ENCODE results near the gene NEDD4L.

Gene NEDD4L

DNA sequence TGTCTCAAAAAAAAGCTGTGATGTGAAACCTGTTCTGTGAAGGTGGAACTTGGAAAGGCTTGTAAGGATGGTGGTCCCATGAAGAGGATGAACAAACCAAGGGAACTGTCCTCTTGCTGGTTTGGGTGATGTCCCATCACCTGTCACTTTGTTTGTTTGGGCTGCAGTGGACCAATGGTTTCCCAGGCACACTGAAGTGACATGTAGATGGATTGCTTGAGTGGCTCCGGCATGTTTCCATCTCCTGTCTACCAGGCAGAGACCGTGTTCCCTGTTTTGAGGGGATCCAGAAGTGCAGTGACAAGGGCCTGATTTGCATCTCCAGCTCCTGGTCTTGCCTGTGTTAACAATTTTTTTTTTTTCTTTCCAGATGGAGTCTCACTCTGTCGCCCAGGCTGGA, 8.9 kb downstream of the NEDD4L start:
- DNase-seq (ENCODE audit: low spot score) (no peak), FAIRE-seq (no peak)

DNA sequence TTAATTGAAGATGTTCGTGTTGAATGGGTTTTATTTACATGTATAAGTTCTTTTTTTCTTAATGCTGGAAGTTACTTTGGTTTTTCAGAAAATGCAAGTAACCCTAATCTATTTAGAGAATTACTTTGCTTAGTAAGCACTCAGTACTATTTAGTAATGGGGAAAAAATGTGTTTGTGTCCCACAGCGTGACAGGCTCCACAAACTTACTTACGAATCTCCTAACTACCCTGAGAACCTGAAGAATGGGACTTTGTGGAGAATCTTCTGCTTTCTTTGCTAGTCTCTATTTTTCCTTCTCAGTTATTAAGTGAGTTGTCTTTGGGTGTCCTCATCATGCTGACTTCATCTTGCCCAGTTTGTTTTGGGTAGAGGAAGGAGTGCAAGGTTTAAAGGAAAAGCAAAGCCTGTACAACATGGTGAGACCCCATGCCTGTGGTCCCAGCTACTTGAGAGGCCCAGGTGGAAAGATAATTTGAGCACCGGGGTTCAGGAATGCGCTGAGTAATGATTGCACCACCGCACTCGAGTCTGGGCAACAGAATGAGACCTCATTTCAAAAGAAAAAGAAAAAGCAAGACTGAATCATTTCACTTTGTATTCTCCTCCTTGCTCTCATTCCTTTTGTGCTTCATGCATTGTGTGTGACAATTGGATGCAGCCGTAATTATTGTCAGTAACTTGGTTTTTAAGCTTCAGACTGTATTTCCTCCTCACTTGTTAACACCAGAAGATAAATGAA, 10.2 kb downstream of the NEDD4L start:
- DNase-seq (ENCODE audit: low spot score) (peak; percentile 17), FAIRE-seq (no peak)

DNA sequence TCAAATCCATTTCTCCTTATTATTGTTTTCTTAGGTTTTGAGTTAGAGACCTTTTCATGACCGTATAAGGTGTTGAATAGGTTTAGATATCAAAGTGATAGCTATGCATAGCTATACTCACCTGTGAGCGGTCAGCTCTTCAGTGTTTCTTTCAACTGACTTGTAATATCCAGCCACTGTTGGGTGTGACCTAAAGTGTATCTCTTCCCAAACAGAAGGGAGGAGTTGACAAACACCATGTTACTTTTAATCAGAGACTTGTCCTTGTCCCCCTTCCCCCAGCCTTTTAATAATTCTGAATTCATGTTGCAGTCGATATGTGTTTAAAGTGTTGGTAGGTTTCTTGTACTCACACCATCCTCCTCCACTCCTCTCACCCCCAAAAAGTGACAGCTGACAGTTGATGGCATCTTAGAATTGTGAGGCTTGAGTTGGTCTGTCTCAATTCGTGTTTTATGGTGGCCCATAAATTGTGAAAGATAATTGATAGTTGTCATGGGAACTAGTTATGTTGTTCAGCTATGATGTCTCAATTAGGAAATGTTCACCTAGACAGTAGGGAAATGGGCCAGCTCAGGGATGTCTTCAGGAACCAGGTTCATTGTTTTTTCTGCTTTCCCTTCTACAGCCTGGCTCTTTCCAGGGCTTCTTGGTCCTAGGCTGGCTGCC, 12.0 kb downstream of the NEDD4L start:
- DNase-seq (ENCODE audit: low spot score) = no peak
- no peak for FAIRE-seq

DNA sequence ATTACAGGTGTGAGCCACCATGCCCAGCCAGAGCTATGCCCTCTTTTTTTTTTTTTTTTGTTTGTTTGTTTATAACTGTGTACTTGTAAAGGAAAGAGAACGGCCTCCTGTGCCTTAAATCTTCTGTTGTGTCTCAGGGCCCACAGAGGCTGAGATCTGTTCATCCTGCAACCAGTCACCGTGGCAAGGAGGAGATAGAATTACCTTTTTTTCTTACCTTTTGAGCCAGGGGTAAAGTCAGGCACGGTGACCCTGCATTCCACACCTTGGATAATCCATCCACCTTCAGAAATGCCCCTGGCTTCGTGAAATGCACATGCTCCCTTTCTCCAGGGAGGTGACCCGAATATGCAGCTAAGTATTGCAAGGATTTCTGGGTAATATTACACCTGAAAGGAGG, 12.8 kb downstream of the NEDD4L start:
- DNase-seq (ENCODE audit: low spot score) (no peak), FAIRE-seq (no peak)

DNA sequence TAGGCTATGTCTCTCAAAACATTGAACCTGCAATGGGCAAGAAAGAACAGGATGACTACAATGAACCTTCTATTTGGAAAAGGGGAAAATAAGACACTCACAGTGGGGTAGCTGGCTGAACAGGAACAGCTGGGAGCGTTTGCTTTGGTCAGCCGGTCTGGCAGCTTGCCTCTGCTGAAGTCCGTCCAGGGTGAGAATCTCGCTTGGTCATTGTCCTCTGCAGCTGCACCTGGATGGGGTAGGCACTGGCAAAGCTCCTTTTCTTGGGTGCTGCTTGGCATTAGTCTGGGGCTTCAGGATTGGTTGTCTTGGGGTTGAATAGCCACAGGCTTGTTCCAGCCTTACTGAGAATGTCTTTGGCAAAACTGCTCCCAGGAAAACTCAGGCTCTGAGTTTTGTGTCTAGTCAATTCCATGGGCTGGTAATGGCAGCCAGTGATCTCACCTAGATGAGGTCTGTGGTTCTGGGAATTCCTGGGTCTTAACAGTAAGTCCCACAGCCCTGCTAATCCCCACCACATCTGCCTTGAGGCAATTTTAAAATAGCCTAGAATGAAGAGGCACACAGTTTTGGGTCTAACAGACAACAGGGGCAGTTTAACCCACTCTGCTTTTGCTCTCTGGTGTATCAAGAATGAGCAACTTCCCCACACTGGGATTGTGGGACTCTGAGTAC, 13.4 kb downstream of the NEDD4L start:
- no peak for FAIRE-seq
- DNase-seq (ENCODE audit: low spot score) = no peak

DNA sequence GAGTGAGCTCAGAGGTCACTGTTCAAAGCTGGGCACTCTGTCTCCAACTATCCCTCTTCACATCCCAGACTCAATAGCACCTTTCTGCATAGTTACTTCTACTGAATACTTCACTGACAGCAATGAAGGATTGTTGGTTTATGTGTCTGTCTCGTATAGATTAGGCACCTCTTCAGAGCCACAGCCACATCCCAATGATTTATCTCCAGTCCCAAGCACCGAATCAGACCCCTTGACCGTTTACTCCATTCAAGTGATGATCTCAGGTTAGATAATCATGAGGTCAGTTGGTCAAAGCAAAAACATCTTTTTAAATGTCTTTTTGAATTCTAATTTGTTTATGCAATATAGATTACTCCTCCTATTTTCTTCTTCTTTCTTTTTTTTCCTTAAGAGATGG, 14.7 kb downstream of the NEDD4L start:
- DNase-seq (ENCODE audit: low spot score) (no peak), FAIRE-seq (no peak)

DNA sequence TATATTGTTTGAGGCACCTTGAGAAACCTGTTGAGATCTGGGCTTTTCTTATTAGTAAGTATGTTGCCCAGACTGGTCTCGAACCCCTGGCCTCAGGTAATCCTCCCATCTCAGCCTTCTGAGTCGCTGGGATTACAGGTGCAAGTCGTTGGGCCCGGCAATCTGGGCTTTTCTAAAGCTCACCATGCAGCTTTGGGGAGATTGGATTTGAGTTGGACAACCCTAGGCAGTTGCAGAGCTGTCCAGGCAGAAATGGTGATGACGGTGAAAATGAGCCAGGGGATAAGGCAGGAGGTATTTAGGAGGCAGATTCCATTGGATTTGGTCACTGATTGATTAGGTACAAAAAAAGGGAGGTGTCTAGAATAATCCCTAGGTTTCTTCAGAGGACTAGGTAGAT, 16.2 kb downstream of the NEDD4L start:
- no peak for DNase-seq (ENCODE audit: low spot score)
- no peak for FAIRE-seq

DNA sequence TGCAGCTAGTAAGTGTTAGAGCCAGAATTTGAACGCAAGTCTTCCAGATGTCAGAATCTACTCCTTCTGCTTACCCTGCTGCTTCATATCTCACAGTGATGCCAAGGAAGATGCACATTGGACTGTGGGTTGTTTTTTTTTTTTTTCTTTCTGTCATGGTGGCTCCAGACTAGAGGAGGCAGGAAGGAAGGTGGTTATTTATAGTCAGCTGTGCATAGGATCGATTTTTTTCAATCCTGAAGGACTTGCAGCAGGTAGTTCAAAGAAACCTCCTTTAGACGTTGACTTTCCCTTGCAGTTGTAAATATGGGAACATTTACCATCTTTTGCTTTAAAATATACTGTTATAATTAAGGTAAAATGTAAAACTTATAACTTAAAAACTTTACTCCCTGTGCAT, 17.3 kb downstream of the NEDD4L start:
- FAIRE-seq = no peak

DNA sequence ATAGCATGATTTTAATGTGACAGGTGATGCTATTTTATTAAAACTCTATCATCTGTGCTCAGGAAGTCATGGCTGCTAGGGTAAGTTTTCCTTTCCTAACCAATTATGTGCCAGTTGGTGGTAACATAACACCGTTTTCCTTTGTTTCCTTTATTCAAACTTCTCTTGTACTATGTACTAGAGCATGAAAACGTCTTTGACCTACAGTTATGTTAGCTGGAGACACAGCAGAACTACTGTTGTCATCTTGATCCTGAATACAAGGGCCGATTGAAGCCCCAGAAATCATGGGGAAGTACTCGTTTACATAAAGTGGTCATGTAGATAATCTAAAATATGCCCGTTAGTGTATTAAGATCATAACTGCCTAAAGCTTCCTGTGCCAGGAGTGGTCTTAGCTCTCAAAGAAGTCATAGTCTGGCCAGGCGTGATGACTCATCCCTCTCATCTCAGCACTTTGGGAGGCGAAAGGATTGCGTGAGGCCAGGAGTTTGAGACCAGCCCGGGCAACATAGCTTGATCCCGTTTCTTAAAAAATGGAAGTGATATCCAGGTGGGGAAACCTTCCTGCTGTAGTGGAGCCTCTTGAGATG, 20.5 kb downstream of the NEDD4L start:
- FAIRE-seq = no peak
- no peak for DNase-seq (ENCODE audit: low spot score)

More for the DNA sequence above, 17.3 kb downstream of the NEDD4L start:
- DNase-seq (ENCODE audit: low spot score) = no peak

DNA sequence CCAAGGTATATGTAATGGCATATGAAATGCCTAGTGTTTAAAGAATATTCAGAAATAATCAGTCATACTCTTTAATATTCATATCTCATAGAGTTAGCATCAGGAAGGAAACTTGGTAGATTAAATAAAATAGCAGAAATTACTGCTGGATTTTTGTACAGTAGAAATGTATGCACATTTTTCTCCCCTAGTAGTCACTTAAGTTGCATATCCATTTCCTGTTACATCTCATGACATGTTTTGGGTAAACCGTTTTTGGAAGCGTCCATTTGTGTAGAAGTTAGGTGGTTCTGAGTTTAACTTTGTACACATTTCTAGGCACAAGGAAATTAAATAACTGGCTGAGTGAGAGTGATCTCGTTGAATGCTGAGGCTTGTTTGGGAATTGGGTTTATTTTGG, 21.9 kb downstream of the NEDD4L start:
- DNase-seq (ENCODE audit: low spot score) = no peak
- no peak for FAIRE-seq

DNA sequence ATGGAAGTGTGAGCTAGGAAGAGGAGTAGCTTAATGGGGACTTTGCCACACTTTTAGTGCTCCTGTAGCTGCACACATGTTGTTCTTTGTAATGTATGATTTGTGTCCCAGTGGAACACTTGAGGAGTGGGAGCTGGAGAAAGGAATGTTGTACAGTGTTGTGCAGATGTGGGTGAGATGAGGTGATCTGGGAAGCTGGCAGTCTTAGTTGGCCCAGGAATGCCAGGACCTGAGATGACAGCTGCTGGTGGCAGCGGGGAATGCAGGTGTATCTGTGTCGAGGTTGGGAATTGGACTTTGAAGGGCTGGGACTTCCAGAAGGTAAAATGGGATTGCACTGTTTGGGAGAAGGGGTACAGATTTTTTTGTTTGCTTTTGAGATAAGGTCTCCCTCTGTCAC, 23.6 kb downstream of the NEDD4L start:
- FAIRE-seq = no peak
- no peak for DNase-seq (ENCODE audit: low spot score)

DNA sequence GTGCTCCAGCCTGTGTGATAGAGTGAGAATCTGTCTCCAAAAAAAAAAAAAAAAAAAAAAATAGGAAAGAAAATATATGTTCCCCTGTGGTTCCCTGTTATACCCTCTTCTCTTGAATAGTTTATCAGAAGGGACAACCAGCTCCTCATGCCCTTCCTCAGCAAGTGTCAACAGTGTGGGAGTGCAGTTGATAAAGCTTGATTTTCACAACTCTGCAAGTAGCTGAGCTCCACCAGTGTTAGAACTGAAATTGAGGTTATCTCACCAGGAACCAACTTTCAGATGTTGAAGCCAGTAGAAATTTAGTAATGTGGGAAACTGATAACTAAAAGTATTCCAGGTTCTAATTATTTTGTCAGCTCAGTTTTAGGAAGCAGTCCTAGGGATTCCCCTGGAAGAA, 25.1 kb downstream of the NEDD4L start:
- DNase-seq (ENCODE audit: low spot score) (no peak), FAIRE-seq (no peak)

DNA sequence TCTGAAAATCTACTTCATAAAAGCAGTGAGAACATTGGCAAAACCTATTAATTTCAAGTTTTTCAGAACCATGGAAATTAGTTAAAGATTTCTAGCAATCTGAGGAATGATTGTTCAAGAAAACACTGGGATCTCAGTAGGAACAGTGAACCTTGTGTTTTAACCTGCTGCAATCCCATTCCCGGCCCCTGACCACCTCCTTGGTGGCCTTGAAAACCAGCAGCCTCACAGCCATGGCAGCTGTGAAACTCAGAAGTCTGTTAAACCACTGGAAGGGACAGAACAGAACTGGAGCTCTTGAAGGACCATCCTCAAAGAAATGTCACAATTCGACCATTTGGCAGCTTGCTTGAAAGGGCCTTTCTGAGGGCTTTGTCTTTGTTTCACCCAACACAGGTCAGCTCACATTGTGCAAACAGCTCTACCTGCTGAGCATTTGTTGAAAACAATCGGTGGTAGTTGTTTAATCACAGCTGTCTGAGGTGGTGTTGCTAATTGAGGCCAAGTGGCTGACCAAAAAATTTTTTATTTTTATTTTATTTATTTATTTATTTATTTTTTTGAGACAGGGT, 25.8 kb downstream of the NEDD4L start:
- no peak for DNase-seq (ENCODE audit: low spot score)
- FAIRE-seq = no peak

DNA sequence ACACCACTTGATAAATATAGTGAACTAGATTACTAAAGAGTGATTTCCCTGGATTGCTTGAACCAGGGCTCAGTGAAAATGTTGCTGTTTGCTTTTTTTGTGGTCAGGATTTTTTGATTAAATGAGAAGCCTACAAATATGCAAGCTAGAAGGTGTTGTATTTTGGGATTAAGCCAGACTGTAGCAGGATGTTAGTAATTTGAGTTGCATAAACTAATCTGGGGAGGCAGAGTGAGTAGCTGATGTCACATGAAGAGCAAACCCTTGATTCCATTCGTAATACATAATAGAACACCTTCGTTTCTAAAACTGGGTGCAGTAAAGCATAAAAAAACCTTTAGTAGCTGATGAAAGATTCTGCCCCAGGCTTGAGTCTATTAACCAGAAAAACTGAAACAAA, 32.0 kb downstream of the NEDD4L start:
- no peak for FAIRE-seq
- no peak for DNase-seq (ENCODE audit: low spot score)

DNA sequence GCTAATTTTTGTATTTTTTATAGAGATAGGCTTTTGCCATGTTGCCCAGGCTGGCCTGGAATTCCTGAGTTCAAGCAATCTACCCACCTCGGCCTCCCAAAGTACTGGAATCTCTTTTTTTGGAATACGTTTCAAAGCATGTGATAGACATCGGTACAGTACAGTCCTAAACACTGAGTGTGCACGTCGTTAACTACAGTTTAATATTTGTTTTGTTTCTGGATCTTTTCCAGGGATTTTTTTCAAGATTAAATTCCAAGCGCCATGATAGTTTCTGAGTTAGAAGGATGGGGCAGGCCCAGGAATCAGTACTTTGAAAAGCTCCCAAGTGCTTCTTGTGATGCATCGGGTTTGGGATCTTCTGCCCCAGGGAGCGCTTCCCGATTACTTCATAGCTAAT, 33.3 kb downstream of the NEDD4L start:
- FAIRE-seq = no peak

DNA sequence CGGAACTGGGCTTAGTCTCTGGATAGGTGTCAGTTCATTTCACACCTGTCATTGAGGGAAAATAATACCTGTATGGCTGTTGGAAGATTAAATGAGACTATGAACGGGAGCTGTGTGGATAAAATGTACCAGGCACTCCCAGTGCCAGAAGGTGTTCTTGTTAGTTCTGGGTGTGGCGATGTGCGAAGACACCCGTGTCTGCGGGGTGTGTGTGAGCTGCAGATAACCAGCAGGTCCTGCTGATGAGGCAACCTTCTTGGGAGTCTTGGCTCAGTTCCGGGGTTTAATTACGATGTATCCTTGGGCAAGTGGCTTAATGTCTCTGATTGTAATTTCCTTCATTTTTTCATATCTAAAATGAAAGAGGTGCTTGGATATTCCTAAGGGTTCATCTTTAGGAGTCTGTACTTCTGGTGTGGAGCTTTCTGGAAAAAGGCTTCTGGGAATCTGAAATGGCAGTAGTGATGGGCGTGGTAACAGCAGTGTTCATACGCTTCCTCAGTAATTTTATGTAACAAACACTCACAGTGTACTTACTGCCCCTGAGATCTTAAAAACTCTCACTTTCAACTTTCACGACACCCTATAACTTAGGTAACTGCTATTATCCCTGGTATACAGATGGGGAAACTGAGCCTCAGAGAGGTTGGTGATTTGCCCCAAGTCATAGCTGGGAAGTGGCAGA, 35.0 kb downstream of the NEDD4L start:
- DNase-seq (ENCODE audit: low spot score) = no peak
- no peak for FAIRE-seq

More for the DNA sequence above, 33.3 kb downstream of the NEDD4L start:
- DNase-seq (ENCODE audit: low spot score) = no peak

DNA sequence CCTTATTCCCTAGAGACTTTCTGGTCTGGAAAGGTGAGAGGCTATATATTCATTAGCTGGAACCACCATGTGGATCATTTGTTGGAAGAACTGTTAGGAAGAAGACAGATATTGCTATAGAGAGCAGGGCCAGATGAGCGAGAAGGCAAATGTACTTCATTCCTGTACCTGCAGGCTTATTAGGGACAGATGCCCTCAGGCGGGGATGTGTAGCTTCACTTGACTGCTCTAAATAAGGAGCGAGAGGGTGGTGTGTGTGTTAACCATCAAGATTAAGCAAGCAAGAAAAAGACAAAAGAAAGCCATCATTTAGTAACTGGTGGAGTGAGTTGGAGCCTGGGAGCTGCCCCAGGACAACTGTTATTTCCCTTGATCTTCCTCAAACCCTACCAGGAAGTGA, 36.4 kb downstream of the NEDD4L start:
- no peak for FAIRE-seq

DNA sequence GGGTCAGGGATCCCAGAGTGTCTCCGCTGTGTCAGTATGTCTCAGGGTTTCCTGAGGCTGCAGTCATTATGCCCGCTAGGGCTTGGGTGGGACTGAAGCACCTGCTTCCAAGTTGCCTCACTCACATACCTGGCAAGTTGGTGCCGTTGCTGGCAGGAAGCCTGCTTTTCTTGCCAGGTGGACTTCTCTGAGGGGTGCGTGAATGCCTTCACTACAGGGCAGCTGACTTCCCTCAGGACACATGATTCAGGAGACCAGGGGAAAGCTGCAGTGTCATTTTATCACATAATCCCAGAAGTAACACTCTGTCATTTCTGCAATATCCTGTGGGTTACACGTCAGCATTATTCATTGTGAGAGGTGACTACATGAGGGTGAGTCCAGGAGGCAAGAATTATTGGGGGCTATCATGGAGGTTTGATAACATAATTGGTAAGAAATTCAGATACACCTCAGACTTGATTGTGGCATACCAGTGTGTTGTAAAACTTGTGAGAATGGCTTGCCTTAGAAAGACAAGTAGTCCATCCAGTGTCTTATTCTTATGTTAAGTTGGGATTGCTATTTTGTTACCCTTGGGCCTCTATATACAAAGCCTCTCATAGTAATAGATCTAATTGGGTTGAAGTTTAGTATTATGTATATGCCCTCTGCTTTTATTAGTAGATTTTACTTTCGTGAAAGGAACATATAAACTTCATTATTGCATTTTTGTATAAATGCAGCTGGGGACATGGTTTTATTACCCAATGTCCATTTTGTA, 44.1 kb downstream of the NEDD4L start:
- no peak for FAIRE-seq
- DNase-seq (ENCODE audit: low spot score) = peak; percentile 23

More for the DNA sequence above, 36.4 kb downstream of the NEDD4L start:
- DNase-seq (ENCODE audit: low spot score) = no peak

DNA sequence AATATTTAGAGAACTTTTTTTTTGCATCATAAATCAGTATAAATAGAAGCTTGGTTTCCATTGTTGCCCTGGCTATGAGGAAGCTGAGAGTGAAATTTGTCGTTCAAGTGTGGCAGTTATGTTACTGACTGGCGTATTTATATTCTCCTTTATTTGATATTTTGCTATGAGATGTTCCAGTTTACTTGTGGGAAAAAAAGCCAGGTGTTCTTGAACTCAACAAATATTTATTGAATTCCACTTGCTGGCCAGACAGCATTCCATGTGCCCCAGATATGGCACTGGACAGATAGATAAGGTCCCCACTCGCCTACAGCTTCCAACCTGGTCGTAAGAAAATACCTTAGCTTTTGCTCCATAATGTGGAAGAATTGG, 44.7 kb downstream of the NEDD4L start:
- DNase-seq (ENCODE audit: low spot score) = no peak
- FAIRE-seq = no peak

DNA sequence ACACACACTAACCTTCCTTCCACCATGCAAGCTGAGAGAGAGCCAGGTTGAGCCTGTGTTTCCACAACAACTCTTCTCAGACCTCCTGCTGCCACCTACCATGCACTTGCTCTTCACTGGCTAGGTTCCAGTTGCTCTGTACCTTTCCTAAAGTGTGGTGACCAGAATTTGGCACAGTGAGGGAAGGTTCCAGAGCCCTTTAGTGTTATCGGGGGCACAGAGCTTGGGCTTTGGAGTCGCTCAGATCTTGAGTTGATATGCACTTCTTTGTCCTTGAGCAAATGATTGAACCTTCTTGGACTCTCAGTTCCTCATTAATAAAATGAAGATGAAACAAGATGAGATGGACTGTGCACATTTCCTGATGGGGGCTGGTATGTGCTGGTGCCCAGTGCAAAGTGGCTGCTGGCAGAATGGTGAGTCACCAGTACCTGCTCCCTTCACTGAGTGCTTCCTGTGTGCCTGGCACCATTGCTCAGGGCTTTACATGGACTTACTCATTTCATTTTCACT, 47.1 kb downstream of the NEDD4L start:
- peak; percentile 75 for FAIRE-seq

More for the DNA sequence above, 47.1 kb downstream of the NEDD4L start:
- DNase-seq (ENCODE audit: low spot score) = peak; percentile 56
